GM18909 (cell line): ENCODE measurements around the gene INTS3.
A peak's percentile ranks its signal among the peaks of the same experiment; 100 is the strongest.

ENCODE experiments used
- ATAC-seq: cut with Tn5 transposase; IDR thresholded peaks from one replicate; pipeline ENCODE4 v1.9.1; 2021; ENCODE audit warnings: mild to moderate bottlenecking; ENCODE audit not compliant: unreplicated experiment, poor library complexity

INTS3 gene

DNA sequence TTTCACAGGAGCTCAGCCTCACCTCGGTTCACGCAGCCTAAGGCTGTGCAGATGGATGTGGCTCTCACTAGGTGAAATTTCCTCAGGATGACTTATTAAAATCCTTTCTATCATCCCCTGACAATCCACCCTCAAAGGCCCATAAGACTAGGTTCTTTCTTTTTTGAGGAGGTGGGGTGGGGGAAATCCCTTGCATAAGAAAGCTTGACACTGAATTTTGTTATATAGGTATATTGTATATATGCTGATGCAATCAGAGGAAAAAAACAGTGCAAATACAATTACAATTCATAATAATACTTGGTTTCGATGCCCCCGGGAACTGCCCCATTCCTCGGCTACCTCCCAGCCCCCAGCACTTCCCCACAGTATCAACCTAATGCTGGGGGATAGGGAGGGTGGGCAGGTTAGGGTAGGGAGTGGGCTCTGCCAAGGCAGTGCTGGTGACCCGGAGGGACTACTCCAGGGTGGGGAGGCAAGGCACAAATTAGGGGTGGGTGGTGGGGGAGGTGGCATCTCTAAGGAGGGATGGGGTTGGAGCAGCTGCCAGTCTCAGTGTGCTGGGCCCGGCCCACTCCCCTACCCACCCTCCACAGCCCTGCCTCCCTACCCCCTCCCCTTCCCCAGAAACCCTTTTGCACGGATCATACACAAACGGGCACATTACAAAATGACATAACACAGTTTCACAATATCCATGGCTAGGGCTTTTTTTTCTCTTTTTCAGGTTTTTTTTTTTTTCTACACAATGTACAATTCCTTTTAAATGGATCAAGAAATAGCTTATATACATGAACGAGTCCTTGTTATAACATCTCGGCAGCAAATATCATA, 78.3 kb downstream of the INTS3 start:
- ATAC-seq = peak; percentile 28

DNA sequence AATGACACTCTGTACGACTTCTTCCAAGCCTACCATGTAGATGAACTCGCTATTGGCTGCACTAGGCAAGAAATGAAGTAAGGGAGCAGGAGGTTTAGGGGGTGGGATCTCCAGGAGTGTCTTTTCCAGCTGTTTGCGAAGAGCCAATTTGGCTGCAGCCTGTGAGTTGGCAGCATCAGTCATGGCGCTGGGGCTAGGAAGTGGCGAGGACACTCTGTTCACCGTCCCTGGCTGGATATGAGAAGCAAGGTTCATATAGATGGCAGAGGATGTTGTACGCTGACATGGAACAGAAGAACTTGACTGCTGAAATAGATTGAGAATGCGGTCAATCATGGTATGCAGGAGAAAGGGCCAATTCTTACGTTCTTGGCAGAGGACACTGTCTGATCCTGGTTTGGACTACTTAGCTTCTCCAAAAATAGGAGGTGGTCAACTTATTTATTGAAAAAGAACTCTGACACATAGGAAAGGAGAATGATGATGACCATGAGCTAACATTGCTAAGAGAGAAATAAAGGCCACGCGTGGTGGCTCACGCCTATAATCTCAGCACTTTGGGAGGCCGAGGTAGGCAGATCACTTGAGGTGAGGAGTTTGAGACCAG, 88.5 kb downstream of the INTS3 start:
- ATAC-seq = no peak

GRCh38 chr1:153818876-153819275, 91.0 kb downstream of the INTS3 start:
- no peak for ATAC-seq
